Esophagus (tissue), 2 donors: ENCODE measurements around the gene RAF1. TPM values are rescaled to one million over a fixed set of nuclear protein-coding genes. Genes with fewer than 3 reads are reported as not detected.

Source experiments
- H3K27ac ChIP-seq, 2 donors: one replicate each; pipeline ENCODE4 v1.5.1; 2013; ENCODE audit warnings: low read depth in 2 of 2, mild to moderate bottlenecking in 2 of 2, inconsistent platforms in 1 of 2, low read length in 1 of 2, moderate library complexity in 1 of 2
- H3K27me3 ChIP-seq, 2 donors: one replicate each; pipeline ENCODE4 v1.6.1; 2013; ENCODE audit warnings: low read length in 2 of 2, control low read depth in 1 of 2, mild to moderate bottlenecking in 1 of 2; ENCODE audit not compliant: insufficient read depth in 2 of 2, control insufficient read depth in 1 of 2
- H3K36me3 ChIP-seq, 2 donors: one replicate each; pipeline ENCODE4 v1.6.1; 2013; ENCODE audit warnings: low read length in 1 of 2; ENCODE audit not compliant: control insufficient read depth in 2 of 2, insufficient read depth in 2 of 2
- H3K4me1 ChIP-seq, 2 donors: one replicate each; pipeline ENCODE4 v1.6.1; 2013; ENCODE audit warnings: low read length in 1 of 2; ENCODE audit not compliant: control insufficient read depth in 2 of 2, insufficient read depth in 2 of 2
- H3K4me3 ChIP-seq, 2 donors: one replicate each; pipeline ENCODE4 v1.5.1; 2013; ENCODE audit warnings: low read length in 2 of 2, mild to moderate bottlenecking in 2 of 2, low read depth in 1 of 2, moderate library complexity in 1 of 2
- H3K9me3 ChIP-seq, 2 donors: one replicate each; pipeline ENCODE4 v1.6.1; 2013; ENCODE audit warnings: mild to moderate bottlenecking in 2 of 2, low read depth in 1 of 2, low read length in 1 of 2, moderate library complexity in 1 of 2; ENCODE audit not compliant: control insufficient read depth in 2 of 2, insufficient read depth in 1 of 2
- WGBS, 2 donors: extraction: QIAGEN DNeasy Blood & Tissue Kit; methylation state at CpG; one replicate each; pipeline ENCODE4 v1.1.7; 2013; 5-methylcytosine and 5-hydroxymethylcytosine counted together
- polyA plus RNA-seq, 2 donors: library from polyadenylated mRNA; stranded (reverse); fragments of 200-250 nt; gene quantifications; one replicate each; pipeline ENCODE4 v1.2.3, GENCODE V29; 2013
- donor health status: healthy with polysubstance abuse.
- donor health status: Bipolar disorder and iron deficiency.

RAF1 gene
- polyA plus RNA-seq, 2 donors, result 52.3 to 65.3 TPM

DNA sequence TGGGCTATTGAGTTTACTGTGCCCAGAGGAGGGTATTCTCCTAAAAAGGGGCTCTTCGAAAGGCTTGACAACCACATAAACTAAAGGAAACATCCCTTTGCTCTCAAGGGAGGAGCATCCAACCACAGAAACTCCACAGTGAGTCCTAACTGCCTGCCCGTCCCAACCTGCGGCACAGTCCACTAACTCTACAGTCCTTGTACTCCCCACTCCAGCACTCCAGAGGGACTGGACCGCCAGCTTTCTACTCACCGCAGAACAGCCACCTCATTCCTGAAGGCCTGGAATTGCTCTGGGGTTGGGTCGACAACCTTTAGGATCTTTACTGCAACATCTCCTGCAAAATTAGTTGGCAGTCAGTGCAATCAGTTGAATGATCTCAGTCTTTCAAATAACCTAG is 72.5 kb downstream of the RAF1 start:
- Histone ChIP-seq H3K4me1 (peaks cover 0 to 3% of the 10 kb centered on the region in 2 donors), H3K27ac (no peak overlapping the region), H3K27me3 (no peaks in the 10 kb centered on the region), H3K36me3 (peaks cover 23 to 31% of the 10 kb centered on the region in 2 donors), H3K9me3 (no peaks in the 10 kb centered on the region), H3K4me3 (no peak overlapping the region)
- 95 to 98% methylated on average over 6 of the region's 6 CpGs for WGBS, 2 donors

DNA sequence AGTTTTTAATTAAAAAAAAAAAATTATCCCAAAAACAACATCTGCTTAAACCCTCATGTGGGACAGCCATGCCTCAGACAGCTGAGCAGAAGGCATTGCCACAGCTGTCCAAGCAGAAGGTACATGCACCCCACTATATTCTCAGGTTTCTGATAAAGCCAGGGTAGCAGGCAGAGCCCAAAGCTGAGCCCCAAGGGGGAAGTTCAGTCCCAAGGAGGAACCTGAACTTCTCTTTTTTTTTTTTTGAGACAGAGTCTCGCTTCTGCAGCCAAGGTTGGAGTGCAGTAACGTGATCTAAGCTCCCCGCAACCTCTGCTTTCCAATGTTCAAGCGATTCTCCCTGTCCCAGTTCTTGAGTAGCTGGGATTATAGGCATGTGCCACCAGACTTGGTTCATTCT is 73.8 kb downstream of the RAF1 start:
- Histone ChIP-seq H3K4me3 (no peak overlapping the region), H3K9me3 (no peaks in the 10 kb centered on the region), H3K36me3 (peaks cover 24 to 34% of the 10 kb centered on the region in 2 donors), H3K27me3 (no peaks in the 10 kb centered on the region), H3K27ac (no peak overlapping the region), H3K4me1 (peaks cover 0 to 3% of the 10 kb centered on the region in 2 donors)
- WGBS, 2 donors, result 79% methylated on average over 1 of the region's 4 CpGs; no CpG with 5 or more reads in 1 of the 2 donors

DNA sequence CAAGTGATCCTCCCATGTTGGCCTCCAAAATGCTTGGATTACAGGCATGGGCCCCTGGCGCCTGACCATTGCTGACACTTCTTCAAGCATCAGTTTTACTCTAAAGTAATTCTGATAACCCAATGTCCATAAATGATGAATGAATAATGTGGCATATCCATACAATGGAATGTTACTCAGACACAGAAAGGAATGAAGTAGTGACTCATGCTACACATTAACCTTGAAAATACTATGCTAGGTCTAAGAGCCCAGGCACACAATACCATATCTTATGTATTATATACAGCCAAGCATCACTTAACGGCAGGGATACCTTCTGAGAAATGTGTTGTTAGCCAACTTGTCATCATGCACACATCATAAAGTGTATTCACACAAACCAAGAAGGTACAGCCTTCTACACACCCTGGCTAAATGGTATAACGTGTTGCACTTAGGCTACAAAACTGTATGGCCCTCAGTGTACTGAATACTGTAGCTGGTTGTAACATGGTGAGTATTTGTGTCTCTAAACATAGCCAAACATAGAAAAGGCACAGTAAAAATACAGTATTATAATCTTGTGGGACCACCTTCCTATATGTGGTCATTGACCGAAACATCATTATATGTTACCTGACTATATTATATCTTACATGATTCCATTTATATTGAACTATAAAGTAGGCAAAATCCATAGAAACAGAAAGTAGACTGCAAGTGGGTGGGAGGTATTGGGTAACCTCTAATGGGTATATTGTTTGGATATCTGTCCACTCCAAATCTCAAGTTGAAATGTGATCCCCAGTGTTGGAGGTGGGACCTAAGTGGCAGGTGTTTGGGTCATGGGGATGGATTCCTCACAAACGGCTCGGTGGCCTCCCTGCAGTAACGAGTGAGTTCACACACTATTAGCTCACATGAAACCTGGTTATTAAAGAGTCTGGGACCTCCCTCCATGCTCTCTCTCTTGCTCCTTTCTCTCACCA is 75.6 kb downstream of the RAF1 start:
- Histone ChIP-seq H3K4me3 (no peak overlapping the region), H3K27me3 (no peaks in the 10 kb centered on the region), H3K27ac (no peak overlapping the region), H3K9me3 (no peaks in the 10 kb centered on the region), H3K36me3 (peaks cover 34 to 40% of the 10 kb centered on the region in 2 donors), H3K4me1 (peaks cover 0 to 3% of the 10 kb centered on the region in 2 donors)
- 80 to 87% methylated on average over 7 of the region's 7 CpGs for WGBS, 2 donors

DNA sequence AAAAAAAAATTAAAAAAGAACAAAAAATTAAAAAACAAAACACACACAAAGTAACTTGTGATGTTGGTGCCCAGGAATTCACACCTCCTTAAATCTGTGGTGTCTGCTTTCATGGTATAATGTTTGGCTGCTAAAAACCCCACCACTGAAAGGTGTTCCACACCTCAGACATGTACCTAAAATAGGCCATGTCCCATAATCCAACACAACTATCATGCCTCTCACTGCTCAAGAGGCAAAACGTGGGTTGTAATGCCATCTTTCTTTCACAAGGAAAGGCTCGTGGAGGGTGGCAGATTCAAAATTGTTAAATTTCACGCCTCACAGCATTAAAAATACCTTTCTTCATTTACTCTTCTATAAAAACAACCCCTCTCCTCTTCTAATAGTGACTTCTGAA is 77.5 kb downstream of the RAF1 start:
- WGBS, 2 donors, result 84 to 86% methylated on average over 3 of the region's 3 CpGs
- Histone ChIP-seq H3K27me3 (no peaks in the 10 kb centered on the region), H3K36me3 (peaks cover 36 to 46% of the 10 kb centered on the region in 2 donors), H3K9me3 (no peaks in the 10 kb centered on the region), H3K4me1 (peaks cover 0 to 3% of the 10 kb centered on the region in 2 donors), H3K4me3 (no peak overlapping the region), H3K27ac (no peak overlapping the region)

DNA sequence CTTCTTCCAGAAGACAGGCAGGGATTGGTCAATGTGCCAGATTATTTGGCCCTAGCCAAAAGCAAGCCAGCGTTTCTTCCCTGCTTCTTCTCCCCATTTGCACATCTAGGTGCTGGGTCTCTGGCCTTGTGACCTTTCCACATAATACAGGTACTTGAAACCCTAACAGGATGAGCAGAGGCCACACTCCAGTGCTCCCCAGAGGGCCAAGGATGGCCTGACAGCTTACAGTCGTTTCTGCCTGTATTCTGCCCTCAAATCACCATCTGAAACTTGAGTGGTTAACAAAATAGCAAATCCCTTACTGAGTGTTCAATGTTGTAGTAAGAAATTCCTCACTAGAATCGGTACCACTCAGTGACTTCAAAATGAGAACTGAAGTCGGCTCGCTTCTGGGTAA is 77.9 kb downstream of the RAF1 start:
- Histone ChIP-seq H3K36me3 (peaks cover 32 to 48% of the 10 kb centered on the region in 2 donors), H3K27ac (no peak overlapping the region), H3K9me3 (no peaks in the 10 kb centered on the region), H3K4me3 (no peak overlapping the region), H3K4me1 (peaks cover 0 to 3% of the 10 kb centered on the region in 2 donors), H3K27me3 (no peaks in the 10 kb centered on the region)
- WGBS, 2 donors, result 72 to 75% methylated on average over 5 of the region's 5 CpGs

DNA sequence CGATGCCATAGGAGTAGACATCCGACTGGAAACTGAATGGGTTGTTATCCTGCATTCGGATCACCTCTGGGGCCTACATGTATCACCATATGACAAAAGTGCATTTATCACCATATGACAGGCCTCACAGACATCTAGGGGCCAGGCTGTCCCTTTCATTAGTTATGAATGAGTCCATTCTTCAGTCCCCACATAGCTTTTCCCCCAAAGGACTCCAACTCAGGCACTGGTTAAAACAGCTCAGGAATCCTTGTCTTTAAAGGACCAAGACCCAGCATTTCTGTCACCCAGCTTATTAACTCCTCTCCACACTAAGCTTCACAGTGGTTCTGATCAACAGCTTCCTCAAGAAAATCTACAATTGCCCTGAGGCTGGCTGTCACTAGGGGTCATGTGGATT is 78.7 kb downstream of the RAF1 start:
- peaks cover 26 to 42% of the 10 kb centered on the region in 2 donors for H3K36me3 ChIP-seq

DNA sequence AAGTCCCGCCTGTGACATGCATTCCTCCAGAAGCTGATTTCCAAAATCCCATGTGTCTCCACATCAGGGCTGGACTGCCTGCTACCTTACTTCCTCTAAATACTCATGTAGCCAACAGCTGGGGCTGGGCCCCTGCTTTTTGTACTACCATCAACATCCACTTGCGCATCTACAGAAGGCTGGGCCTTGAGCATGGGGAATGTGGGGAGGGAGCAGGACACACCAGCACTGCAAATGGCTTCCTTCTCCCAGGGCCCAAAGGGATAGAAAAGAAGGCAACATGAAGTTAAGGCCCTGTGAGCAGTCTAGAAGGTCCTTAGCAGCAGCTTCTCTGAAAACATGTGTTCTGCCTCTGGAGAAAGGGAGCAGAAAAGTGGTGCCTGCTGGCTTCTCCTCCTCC is 79.8 kb downstream of the RAF1 start:
- Histone ChIP-seq H3K27me3 (no peaks in the 10 kb centered on the region), H3K4me1 (peaks cover 2 to 3% of the 10 kb centered on the region in 2 donors), H3K9me3 (no peaks in the 10 kb centered on the region), H3K4me3 (no peak overlapping the region), H3K27ac (no peak overlapping the region), H3K36me3 (peaks cover 24 to 46% of the 10 kb centered on the region in 2 donors)
- 95 to 97% methylated on average over 2 of the region's 2 CpGs for WGBS, 2 donors

More for the DNA sequence above, 78.7 kb downstream of the RAF1 start:
- no peak overlapping the region for H3K4me3 ChIP-seq
- no peaks in the 10 kb centered on the region for H3K9me3 ChIP-seq
- no peaks in the 10 kb centered on the region for H3K27me3 ChIP-seq
- WGBS, 2 donors, result 77 to 90% methylated on average over 3 of the region's 3 CpGs
- H3K4me1 ChIP-seq, result peaks cover 0 to 3% of the 10 kb centered on the region in 2 donors
- no peak overlapping the region for H3K27ac ChIP-seq

DNA sequence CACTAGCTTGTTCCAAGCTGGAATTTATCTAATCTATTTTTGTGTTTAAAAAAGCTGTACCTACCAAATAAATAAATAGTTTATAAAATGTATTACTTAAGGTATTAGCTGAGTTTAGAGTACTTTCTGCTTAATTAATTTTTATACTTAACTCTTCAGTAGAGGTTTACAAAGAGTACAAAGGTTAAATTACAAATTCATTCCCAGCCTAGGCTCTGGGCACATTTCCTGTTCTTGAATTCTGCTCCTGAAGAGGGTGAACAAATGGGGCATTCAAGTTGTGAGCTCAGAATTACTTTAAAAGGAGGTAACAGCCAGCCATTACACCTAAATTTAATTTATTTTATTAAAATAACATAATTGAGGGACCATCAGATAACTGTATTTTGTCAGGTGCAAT is 80.6 kb downstream of the RAF1 start:
- H3K9me3 ChIP-seq, result no peaks in the 10 kb centered on the region
- peaks cover 2 to 3% of the 10 kb centered on the region in 2 donors for H3K4me1 ChIP-seq
- H3K27me3 ChIP-seq, result no peaks in the 10 kb centered on the region
- H3K27ac ChIP-seq, result no peak overlapping the region
- H3K4me3 ChIP-seq, result no peak overlapping the region
- H3K36me3 ChIP-seq, result peaks cover 24 to 43% of the 10 kb centered on the region in 2 donors

DNA sequence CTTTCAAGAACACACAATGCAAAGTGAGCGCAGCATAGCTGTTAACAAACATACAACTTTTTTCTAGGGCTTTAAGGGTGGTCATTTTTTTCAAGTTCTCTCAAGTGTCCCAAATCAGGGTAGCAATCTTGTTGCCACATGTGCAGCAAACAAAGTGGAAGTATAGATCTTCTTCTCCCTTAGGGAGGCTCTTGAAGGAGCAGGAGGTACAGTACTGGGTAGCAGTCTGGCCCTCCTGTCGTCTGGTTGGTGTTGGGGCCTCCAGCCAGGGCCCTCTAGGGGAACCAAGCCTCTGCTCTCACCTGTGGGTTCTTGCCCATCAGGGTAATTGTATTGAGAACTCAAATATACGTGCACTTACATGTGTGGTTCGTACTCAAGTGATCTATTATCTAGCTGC is 81.2 kb downstream of the RAF1 start:
- H3K27me3 ChIP-seq, result no peaks in the 10 kb centered on the region
- H3K9me3 ChIP-seq, result no peaks in the 10 kb centered on the region
- H3K27ac ChIP-seq, result no peak overlapping the region
- WGBS, 2 donors, result 72 to 74% methylated on average over 4 of the region's 4 CpGs
- no peak overlapping the region for H3K4me3 ChIP-seq
- H3K4me1 ChIP-seq, result peaks cover under 1 to 2% of the 10 kb centered on the region in 2 donors
- H3K36me3 ChIP-seq, result peaks cover 22 to 43% of the 10 kb centered on the region in 2 donors
